Liver (tissue), 3 donors: ENCODE measurements around the gene PIM1.

ENCODE experiments used
- CTCF ChIP-seq: fragments of 150-350 bp; IDR thresholded peaks from 2 replicates; pipeline ENCODE4 v1.5.1; 2017; ENCODE audit warnings: improper control_type of control experiment, low read depth, low read length; ENCODE audit not compliant: missing input control
- EGR1 ChIP-seq, 2 donors: IDR thresholded peaks; 2 replicates each; pipeline ENCODE4 v1.6.1; 2016 to 2018; ENCODE audit warnings: antibody characterized with exemption in 2 of 2, low read depth in 2 of 2
- TAF1 ChIP-seq: conservative IDR thresholded peaks from 2 replicates; pipeline ENCODE4 v1.6.1; 2016; ENCODE audit warnings: antibody characterized with exemption, mild to moderate bottlenecking
- TF ChIP-seq, protein P1 (sequence below): IDR thresholded peaks from 2 replicates; pipeline ENCODE4 v1.6.1; 2016; ENCODE audit warnings: antibody characterized with exemption, mild to moderate bottlenecking
- donor health status: healthy.
- donor health status: healthy.

GRCh38 chr6:37129566-37129965 is 40.4 kb upstream of the PIM1 start:
- TF ChIP-seq CTCF (no peak), TAF1 (no peak), EGR1 (IDR thresholded peaks at IDR 0.05; ENCODE audit: low read depth in 2 of 2) (no peak)
- TF ChIP-seq, protein P1, sequence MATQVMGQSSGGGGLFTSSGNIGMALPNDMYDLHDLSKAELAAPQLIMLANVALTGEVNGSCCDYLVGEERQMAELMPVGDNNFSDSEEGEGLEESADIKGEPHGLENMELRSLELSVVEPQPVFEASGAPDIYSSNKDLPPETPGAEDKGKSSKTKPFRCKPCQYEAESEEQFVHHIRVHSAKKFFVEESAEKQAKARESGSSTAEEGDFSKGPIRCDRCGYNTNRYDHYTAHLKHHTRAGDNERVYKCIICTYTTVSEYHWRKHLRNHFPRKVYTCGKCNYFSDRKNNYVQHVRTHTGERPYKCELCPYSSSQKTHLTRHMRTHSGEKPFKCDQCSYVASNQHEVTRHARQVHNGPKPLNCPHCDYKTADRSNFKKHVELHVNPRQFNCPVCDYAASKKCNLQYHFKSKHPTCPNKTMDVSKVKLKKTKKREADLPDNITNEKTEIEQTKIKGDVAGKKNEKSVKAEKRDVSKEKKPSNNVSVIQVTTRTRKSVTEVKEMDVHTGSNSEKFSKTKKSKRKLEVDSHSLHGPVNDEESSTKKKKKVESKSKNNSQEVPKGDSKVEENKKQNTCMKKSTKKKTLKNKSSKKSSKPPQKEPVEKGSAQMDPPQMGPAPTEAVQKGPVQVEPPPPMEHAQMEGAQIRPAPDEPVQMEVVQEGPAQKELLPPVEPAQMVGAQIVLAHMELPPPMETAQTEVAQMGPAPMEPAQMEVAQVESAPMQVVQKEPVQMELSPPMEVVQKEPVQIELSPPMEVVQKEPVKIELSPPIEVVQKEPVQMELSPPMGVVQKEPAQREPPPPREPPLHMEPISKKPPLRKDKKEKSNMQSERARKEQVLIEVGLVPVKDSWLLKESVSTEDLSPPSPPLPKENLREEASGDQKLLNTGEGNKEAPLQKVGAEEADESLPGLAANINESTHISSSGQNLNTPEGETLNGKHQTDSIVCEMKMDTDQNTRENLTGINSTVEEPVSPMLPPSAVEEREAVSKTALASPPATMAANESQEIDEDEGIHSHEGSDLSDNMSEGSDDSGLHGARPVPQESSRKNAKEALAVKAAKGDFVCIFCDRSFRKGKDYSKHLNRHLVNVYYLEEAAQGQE, result no peak
